ES-I3 (cell line): ENCODE measurements around the gene ANXA4.

Experiments
- H3K36me3 ChIP-seq: 2 replicates; pipeline ENCODE4 v1.6.1; 2013; ENCODE audit warnings: mild to moderate bottlenecking, low read length, control low read depth, moderate library complexity; ENCODE audit not compliant: insufficient read depth
- H3K4me1 ChIP-seq: 2 replicates; pipeline ENCODE4 v1.6.1; 2013; ENCODE audit warnings: mild to moderate bottlenecking, control low read depth, low read length; ENCODE audit not compliant: insufficient read depth
- H3K9ac ChIP-seq: 2 replicates; pipeline ENCODE4 v1.6.1; 2013; ENCODE audit warnings: low read depth, mild to moderate bottlenecking, low read length, moderate library complexity
- H3K9me3 ChIP-seq: 2 replicates; pipeline ENCODE4 v1.6.1; 2013; ENCODE audit warnings: mild to moderate bottlenecking, low read length, moderate library complexity; ENCODE audit not compliant: control insufficient read depth, insufficient read depth

ANXA4 gene

DNA sequence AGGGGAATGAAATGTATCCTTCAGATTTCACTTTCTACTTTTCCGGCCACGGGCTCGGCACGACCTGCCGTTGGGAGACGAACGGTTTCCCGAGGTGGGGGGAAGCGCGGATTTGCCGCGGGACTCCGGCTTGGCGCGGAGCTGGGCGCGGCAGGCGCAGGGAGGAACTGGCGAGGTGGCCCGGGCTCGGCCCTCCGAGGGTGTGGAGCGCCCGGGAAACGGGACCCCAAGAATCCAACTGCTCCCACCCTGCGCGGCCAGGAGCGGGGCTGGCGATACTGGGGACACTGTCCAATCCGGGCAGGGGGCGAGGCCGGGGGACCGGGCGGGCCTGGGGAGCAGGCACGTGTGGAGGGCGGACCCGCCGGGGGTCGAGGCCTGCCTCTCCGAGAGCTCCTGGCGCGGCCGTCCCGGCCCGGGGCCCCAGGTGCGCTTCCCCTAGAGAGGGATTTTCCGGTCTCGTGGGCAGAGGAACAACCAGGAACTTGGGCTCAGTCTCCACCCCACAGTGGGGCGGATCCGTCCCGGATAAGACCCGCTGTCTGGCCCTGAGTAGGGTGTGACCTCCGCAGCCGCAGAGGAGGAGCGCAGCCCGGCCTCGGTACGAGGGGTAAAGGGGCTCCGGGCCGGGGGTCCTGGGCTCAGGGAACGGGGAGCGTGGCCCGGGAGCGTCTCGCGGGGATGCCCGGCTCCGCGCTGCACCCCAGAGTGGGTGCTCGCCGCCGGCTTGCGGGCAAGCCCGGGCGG, at the start of gene ANXA4:
Gene ANXA4, plus strand, starts transcription at position 560 of the 747 bp plus-strand sequence. CDS start 39,432 bp downstream, outside the sequence.
- Histone ChIP-seq H3K9me3 (no peaks in the 10 kb centered on the region), H3K36me3 (0 out of 2 replicates have a peak, but pooled peaks cover 3% of the 10 kb centered on the region), H3K4me1 (no peaks in the 10 kb centered on the region; the same call in 1 of the 2 replicates), H3K9ac (peak within 1 kb of the TSS; percentile 90)

DNA sequence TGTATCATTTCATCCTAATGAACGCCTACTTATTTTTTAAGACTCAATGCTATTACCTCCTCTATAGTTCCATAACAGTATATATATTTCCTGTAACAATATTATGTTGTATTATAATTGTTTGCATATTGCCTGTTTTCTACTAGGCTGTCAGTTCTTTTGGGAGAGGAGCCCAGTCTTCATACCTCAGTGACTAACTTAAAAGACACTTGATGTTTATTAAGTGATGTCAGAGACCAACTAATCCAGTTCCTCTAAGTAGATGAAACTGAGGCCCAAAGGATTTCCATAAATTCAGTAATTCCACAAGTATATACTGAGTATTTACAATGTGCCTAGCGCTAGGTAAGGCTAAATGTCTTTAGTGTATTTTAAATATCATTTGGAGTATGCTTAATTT, 49.5 kb upstream of the ANXA4 start:
- Histone ChIP-seq H3K9ac (no peak overlapping the region), H3K4me1 (no peaks in the 10 kb centered on the region), H3K9me3 (no peaks in the 10 kb centered on the region), H3K36me3 (no peaks in the 10 kb centered on the region)

DNA sequence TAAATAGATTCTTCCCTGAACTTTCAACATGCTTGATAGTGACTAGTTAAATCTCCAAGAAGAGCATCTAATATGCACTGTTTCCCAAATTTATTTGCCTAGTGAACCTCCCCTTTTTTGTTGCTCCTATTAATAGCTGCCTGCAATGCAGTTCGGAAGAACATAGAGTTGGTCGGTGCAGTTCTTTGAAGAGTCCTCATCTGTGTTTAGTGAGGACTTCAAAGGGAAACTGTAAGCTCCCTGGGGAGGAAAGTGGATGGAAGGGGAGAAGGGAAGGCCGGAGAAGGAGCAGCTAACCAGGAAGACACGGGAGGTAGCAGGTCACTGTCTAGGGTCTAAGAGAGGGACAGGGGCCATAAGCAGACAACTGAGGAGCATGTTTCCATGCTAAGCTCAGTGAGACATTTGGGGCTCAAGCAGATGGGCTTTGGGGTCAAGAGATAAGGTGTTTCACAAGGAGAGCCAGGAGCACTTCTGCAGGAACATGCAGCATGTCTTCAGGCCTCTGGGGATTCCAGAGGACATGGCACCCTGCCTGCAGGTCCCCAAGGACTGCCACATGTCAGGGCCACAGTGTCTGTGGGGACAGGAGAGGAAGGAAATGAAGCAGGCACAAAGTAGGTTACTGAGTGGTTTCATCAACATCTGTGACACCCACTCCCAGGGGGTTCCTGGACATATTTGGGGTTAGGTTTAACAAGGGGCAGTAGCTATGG, 48.7 kb upstream of the ANXA4 start:
- no peak overlapping the region for H3K9ac ChIP-seq
- no peaks in the 10 kb centered on the region for H3K9me3 ChIP-seq
- no peaks in the 10 kb centered on the region for H3K36me3 ChIP-seq
- H3K4me1 ChIP-seq = no peaks in the 10 kb centered on the region

DNA sequence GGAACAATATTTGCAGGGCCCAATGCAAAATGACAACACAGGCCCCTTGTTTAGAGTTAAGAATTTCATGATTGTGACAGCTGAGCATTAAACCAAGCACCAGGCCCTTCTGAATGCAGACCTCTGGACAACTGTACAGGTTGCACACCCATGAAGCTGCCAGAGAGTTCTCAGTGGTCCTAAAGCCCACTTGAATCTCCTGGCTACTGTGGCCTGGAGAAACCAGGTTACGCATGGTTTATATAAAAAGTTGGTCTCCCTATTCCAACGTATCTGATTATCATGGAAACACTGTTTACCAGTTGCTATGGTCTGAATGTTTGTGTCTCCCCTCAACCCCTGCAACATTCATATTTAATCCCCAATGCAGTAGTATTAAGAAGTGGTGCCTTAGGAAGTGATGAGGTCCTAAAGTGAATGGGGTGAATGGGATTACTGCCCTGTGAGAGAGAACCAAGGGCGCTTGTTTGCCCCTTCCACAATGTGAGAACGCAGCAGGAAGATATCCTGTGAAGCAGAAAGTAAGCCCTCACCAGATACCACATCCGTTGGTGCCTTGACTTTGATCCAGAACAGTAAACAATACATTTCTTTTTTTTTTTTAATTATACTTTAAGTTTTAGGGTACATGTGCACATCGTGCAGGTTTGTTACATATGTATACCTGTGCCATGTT, 48.0 kb upstream of the ANXA4 start:
- Histone ChIP-seq H3K9me3 (no peaks in the 10 kb centered on the region), H3K4me1 (no peaks in the 10 kb centered on the region), H3K36me3 (no peaks in the 10 kb centered on the region), H3K9ac (no peak overlapping the region)

DNA sequence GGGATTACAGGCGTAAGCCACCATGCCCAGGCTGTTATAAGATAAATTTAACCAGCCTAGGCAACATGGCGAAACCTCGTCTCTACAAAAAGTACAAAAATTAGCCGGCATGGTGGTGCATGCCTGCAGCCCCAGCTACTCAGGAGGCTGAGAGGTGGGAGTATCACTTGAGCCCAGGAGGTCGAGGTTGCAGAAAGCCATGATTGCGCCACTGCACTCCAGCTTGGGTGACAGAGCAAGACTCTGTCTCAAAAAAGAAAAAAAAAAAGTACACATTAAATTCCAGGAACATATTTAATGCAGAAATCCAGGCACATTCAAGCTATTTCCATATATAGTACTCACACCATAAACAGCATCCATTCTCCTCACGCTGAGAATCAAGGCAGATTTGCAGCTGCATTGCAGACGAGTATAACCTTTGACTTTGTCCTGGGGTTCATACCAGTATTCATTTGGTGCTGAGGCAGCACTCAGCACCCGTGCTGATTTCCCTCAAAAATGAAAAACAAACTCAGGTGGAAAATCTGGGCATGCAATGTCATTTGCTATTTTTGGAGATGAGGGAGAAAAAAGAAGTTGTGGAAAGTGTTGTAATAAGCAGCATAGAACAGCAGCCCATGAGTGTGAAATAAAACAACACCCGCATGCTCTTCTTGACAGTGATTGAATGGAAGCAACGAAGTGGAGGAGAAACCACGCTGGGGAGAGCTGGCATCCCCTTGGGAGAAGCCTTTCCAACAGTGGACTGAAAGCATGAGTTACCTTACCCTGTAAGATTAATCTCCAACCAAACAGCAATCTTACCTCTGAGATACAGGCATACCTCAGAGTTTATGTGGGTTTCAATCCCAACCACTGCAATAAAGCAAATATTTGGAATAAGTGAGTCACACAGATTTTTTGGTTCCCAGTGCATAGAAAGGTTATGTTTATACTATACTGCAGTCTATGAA, 46.8 kb upstream of the ANXA4 start:
- Histone ChIP-seq H3K36me3 (no peaks in the 10 kb centered on the region), H3K4me1 (no peaks in the 10 kb centered on the region), H3K9ac (no peak overlapping the region), H3K9me3 (no peaks in the 10 kb centered on the region)

DNA sequence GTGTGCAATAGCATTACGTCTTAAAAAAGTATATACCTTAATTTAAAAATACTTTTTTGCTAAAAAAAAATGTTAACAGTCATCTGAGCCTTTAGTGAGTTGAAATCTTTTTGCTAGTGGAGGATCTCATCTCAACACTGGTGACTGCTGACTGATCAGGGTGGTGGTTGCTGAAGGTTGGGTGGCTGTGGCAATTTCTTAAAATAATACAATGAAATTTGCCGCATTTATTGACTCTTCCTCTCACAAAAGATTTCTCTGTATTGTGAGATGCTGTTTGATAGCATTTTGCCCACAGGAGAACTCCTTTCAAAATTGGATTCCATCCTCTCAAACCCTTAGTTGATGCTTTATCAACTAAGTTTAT, 46.1 kb upstream of the ANXA4 start:
- Histone ChIP-seq H3K9ac (no peak overlapping the region), H3K9me3 (no peaks in the 10 kb centered on the region), H3K36me3 (no peaks in the 10 kb centered on the region), H3K4me1 (no peaks in the 10 kb centered on the region)

DNA sequence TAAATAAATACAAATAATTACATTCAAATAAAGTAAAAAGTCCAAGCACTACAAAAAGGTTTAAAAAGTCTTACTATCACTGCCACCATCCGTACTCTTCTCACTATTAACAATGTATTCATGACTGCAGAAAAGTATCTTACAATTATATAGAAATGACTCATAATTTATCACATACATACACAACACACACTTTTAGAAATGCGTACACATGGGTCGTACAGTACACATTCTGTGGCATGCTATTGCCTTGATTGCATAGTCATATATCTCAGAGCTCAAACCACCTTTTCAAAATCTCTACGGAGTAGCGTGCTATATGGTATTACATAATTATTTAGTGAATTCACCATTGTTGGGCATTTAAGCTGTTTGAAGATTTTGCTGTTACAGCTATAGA, 41.6 kb upstream of the ANXA4 start:
- H3K36me3 ChIP-seq = no peaks in the 10 kb centered on the region
- no peaks in the 10 kb centered on the region for H3K4me1 ChIP-seq
- H3K9ac ChIP-seq = no peak overlapping the region
- H3K9me3 ChIP-seq = no peaks in the 10 kb centered on the region

DNA sequence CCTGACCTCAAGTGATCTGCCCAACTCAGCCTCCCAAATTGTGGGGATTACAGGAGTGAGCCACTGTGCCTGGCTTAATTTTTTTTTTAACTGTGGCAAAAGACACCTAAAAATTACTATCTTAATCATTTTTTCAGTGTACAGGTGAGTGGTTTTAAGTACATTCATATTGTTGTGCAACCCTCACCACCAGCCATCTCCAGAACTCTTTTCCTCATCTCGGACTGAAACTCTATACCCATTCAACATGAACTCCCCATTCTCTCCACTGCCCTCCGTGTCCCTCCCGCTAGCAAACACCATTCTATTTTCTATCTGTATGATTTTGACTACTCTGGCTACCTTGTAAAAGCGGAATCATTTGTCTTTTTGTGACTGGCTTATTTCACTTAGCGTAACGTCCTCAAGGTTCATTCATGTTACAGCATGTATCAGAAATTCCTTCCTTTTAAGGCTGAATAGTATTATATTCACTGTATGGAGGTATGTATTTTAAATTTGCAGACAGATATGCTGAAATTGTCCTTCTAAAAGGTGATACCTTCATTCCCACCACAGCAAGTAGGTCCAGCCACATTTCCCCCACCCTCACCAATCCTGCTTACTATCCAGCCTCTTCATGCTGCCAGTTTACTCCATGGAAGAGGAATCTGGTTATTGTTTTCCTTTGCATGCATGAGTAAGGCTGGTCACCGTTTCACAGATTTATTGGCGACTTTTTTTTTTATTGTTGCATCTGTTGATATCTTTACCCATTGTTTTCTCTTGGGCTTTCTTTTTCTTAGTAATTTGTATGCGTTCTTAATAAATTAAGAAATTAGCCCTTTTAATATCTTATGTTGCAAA, 40.6 kb upstream of the ANXA4 start:
- Histone ChIP-seq H3K4me1 (no peaks in the 10 kb centered on the region), H3K9me3 (no peaks in the 10 kb centered on the region), H3K9ac (no peak overlapping the region), H3K36me3 (no peaks in the 10 kb centered on the region)

DNA sequence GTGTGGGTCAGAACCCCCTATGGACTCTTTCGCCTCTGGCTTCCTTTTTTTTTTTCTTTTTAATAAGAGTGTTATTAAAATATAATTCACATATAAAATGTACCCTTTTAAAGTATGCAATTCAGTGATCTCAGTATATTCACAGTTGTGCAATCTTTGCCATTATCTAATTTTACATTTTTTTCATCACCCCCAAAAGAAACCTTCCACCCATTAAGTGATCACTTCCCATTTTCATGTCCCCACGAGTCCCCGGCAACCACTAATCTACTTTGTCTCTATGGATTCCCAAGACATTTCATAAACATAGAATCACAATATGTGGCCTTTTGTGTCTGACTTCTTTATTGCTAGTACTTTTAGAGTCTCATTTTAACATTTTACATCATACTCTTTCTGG, 38.7 kb upstream of the ANXA4 start:
- Histone ChIP-seq H3K9me3 (no peaks in the 10 kb centered on the region), H3K4me1 (no peaks in the 10 kb centered on the region), H3K36me3 (no peaks in the 10 kb centered on the region), H3K9ac (no peak overlapping the region)

DNA sequence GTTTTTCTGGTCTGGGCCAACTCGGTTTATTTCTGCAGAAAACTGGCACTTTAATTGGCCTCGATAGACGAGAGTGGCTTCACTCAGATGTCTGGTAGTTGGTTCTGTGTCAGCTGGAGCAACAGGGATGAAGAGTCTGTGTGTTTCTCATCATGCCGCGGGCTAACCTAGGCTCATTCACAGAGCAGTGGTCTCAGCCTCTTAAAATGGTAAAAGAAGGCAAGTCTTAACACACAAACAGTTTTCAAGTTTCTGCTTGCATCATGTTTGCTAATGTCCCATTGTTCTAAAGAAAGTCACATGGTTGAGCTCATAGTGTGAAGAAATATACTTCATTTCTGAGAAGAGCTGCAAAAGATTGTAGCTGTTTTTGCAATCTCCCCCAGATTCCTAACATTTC, 37.5 kb upstream of the ANXA4 start:
- Histone ChIP-seq H3K4me1 (no peaks in the 10 kb centered on the region), H3K9ac (no peak overlapping the region), H3K36me3 (no peaks in the 10 kb centered on the region), H3K9me3 (no peaks in the 10 kb centered on the region)

DNA sequence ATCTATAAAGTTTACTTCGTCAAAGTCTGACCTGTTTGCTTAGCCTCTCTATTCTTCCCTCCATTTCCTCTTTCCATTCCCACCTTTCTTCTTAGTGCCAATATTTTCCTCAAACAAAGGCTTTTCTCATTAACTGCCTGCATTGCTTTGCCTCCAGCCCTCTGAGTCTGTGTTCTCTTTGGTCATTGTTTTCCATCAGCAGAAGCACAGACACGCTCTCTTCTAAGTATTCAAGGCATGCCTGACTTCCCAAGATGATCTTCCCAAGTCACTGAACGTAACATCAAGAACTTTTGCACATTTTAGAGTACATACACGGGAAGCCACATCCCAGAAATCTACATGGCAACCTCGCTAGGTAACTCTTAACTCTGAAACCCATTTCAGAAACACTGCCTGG, 32.6 kb upstream of the ANXA4 start:
- no peak overlapping the region for H3K9ac ChIP-seq
- H3K9me3 ChIP-seq = no peaks in the 10 kb centered on the region
- H3K4me1 ChIP-seq = no peaks in the 10 kb centered on the region
- H3K36me3 ChIP-seq = no peaks in the 10 kb centered on the region

DNA sequence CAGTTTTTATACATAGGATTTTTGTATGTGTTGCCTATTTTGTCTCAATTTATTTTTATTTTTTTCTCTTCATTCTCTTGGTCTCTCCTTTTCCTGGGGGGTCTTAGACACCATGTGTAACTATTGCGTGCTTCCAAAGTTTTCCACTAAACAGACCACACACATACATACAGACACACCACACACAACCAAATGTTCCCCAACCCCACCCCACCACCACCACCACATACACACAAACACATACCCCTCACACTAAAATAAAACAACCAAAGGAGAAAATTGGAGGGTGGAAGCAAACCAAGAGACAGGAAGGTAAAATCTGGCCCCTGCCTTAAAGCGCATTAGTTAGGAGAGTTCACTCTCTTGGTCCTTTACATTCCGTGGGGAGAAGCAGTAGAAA, 30.0 kb upstream of the ANXA4 start:
- H3K9me3 ChIP-seq = no peaks in the 10 kb centered on the region
- no peaks in the 10 kb centered on the region for H3K36me3 ChIP-seq
- H3K4me1 ChIP-seq = peaks cover 9% of the 10 kb centered on the region
- H3K9ac ChIP-seq = no peak overlapping the region

DNA sequence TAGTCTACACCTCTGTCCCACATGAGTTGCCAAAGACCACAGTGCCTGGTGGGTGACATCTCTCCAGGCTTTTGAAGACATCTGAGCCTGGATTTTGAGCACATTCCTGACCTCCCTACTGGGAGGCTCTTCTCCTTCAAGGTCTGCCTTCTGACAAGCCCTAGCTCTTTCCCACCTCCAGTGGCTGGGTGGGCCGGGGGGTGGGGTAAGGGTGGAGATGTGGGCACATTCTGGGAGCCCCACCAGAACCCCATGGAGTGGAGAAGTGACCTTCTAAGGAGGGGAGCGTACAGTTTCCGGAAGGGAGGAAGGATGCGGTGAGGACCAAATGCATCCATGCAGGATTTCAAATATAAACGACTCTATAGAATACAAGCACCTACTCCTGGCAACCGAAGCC, 27.9 kb upstream of the ANXA4 start:
- Histone ChIP-seq H3K36me3 (no peaks in the 10 kb centered on the region), H3K9me3 (no peaks in the 10 kb centered on the region), H3K9ac (no peak overlapping the region), H3K4me1 (peaks cover 27% of the 10 kb centered on the region)
